ENCODE results near the gene NPIPB8. TPM values are rescaled to one million over a fixed set of nuclear protein-coding genes. Genes with fewer than 3 reads are reported as not detected.
"Not testable (repeated sequence)": the region's sequence is repeated elsewhere in the genome, so short reads cannot be mapped to it uniquely, and the experiment has no call there.

The NPIPB8 gene
- total RNA-seq, result not detected

DNA sequence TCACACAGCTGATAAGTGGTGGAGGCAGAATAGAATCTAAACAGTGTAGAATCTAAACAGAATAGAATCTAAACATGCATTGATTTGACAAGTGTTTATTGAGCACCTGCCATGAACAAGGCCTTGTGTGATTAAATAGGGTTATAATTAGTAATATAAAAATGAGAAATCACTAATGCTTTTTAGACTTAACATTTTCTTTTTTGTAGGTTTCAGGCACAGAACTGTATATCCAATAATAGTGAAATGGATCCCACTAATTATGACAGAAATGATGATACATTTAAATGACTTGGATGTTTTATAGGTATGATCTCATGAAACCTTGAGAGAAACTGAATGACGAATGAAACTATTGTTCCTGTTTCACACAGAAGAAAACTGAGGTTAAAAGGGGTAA, at the start of gene NPIPB8:
NPIPB8 (plus strand) TSS at position 301 of the 400 bp plus-strand sequence. CDS start 296 bp downstream, outside the sequence.
- not testable (repeated sequence) for DNase-seq

DNA sequence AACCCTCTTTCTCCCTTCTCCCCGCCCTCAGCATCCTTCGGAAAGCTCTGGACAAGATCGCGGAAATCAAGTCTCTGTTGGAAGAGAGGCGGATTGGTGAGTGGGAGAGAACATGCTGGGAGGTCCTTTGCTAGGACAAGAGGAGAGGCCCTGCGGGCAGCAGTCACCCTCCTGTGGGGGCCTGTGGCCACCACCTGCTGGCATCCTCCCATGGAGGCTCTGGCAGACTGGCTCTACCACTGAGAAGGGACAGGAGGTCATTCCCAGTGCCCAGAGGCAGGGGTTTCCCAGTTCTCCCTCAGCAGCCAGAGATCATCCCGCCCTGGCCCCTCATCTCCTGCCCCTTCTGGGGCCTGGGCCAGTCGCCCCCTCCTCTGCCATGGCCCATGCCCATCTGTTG, 48.8 kb upstream of the NPIPB8 start:
- no peak for DNase-seq

DNA sequence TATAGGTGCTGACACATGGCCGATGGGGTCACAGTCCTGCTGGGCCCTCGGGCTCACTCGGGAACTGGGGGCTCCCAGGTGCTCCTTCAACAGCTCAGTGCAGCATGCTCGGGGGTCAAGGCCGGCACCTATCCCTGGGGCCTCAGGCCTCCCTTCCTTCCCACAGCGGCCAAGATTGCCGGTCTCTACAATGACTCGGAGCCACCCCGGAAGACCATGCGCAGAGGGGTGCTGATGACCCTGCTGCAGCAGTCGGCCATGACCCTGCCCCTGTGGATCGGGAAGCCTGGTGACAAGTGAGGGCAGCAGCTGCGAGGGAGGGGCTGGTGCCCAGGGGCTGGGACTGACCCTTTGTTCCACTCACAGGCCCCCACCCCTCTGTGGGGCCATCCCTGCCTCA, 47.9 kb upstream of the NPIPB8 start:
- DNase-seq, result no peak

DNA sequence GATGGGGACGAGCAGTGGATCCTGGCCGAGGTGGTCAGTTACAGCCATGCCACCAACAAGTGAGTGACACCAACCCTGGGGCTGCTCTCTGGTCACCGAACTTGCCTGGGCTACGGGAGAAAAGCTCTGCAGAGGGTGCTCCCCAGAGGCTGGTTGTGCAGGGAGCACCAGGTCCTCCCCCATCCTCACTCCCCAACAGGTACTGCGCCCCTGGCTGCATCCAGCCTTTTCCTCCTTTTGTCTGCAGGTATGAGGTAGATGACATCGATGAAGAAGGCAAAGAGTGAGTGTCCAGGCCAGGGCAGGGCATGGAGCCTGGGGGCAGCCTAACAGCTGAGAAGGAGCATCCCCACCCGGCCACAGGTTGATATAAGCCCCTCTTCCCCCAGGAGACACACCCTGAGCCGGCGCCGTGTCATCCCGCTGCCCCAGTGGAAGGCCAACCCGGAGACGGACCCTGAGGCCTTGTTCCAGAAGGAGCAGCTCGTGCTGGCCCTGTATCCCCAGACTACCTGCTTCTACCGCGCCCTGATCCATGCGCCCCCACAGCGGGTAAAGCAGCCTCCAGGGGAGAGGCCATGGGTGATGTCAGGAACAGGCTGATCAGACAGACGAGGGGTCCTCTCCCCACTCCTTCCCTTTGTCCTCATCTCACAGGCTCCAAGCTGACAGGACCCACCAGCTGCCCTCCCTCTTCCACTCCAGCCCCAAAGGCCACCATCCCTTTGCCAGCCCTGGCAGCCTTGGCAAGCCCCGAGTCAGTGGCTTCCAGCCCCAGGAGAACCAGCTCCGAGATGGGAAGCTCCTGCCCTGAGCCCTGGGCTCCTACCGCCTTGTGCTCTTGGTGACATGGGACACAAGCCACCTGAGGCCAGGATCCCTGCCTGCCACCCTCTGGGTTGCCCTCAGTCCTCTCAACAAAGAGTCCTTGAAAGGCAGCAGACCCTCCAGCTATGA, 47.2 kb upstream of the NPIPB8 start:
- DNase-seq, result no peak

DNA sequence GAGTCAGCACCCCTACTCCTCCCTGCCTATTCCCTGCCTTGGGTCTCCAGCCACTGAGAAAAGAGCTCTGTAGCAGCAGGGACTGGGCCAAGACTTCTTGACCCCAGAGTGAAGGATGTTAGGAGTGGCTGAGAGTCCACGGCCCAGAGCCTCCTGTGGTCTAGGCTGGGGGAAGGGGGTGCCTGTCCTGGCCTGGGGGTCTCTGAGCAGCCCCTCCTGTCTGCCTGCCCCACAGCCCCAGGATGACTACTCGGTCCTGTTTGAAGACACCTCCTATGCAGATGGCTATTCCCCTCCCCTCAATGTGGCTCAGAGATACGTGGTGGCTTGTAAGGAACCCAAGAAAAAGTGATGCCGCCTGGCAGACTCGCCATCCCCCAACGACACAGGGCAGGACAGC, 46.5 kb upstream of the NPIPB8 start:
- DNase-seq, result no peak

DNA sequence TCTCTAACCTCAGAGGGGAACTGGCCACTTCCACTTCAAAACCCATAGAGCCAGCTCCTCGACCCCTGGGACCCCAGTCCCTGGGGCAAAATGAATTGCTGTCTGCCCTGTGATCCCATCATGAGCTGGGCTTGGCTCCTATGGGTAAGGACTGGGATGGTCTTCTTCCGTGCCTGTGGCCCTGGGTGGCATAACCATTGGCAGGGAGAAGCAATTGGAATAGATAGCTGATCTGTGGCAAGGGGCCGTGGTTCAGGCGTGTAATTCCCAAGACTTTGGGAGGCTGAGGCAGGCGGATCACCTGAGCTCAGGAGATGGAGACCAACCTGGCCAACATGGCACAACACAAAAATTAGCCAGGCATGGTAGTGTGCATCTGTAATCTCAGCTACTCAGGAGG, 45.4 kb upstream of the NPIPB8 start:
- DNase-seq, result no peak

DNA sequence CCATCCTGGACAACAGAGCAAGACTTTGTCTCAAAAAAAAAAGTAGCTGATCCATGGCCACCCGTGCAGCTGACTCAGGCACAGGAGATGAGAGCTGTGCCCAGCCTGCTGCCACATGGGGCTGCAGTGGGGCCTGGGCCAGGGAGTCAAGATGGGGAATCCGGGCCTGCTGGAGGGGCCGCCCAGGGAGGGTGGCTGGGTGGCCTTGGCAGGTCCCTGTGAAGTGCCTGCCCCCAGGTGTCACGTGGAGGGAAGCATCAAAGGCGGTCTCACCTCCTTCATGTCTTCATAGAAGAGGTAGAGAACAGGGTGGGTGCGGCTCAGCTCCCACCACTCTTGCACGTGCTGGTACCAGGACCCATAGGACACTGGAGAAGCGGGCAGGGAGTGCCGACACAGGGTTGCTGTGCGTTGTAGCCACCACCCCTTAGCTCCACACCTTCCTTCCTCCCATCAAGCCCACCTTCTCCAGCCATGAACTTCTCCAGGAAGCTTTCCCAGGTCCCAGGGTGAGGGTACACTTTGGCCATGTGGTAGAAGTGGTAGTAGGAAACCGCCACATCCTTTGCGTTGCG, 44.8 kb upstream of the NPIPB8 start:
- no peak for DNase-seq

- DNase-seq, result not testable (repeated sequence)
These were observed 42.4 kb upstream of the NPIPB8 start for GRCh38 chr16:28595451-28595850.

- no peak for DNase-seq
These were observed 41.7 kb upstream of the NPIPB8 start for GRCh38 chr16:28596115-28596630.

DNA sequence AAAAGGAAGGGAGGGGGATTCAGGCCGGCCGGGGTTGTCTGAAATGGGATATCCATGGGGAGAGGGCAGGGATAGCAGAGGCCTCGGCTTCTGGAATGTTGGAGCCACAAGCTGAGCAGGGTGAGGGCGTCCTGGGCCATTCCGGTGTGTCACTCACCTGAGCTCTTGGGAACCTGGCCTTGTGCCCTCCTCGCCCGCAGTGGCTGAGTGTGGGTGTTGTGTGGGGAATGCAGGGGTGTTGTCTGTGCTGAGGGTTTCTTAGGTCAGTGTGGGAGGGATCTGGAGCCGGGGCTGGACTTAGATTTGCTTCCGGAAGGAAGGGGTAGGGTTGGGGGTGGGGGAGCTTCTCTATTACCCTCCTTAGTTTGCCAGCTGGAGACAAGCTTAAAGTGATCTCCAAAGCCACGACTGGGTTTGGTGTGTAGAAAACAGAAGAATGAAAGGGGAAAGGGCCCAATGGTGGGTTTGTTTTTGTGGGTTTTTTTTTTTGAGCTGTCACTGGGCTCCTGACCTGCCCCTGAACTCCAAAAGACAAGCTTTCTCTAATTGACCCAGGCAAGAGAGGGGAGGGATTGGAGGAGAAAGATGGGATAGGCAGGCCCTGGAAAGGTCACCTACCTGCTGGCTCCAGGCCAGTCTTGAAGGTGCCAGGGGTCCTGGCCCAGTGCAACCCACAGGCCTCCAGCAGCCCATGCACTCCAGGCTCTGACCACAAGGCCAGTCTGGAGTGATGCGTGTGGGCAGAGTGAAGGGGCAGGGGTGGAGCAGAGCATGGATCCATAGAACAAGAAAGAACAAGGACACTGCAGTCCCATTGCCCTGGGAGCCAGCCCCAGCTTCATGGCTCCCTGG, 40.8 kb upstream of the NPIPB8 start, which contains the start of gene SULT1A2:
SULT1A2 (minus strand) TSS at position 211 of the 852 bp plus-strand sequence. CDS start 1,120 bp downstream, outside the sequence.
- no peak for DNase-seq

GRCh38 chr16:28597692-28598261, 40.1 kb upstream of the NPIPB8 start:
- DNase-seq, result no peak

- DNase-seq, result not testable (repeated sequence)
These were observed 38.2 kb upstream of the NPIPB8 start for GRCh38 chr16:28599377-28600285.

- DNase-seq, result not testable (repeated sequence)
These were observed 36.9 kb upstream of the NPIPB8 start for GRCh38 chr16:28600965-28601364.

GRCh38 chr16:28601589-28601988, 36.3 kb upstream of the NPIPB8 start:
- DNase-seq, result not testable (repeated sequence)

DNA sequence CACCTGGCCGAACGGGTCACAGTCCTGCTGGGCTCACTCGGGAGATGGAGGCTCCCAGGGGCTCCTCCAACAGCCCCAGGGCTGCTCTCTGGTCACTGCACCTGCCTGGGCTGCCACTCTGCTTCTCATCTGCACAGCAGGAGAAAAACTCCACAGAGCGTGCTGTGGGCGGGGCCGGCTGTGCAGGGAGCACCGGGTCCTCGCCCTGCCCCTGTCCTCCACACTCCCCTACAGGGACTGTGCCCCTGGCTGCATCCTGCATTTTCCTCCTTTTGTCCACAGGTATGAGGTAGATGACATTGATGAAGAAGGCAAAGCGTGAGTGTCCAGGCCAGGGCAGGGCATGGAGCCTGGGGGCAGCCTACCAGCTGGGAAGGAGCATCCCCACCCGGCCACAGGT, 35.8 kb upstream of the NPIPB8 start:
- DNase-seq, result not testable (repeated sequence)

- no peak for DNase-seq
These were observed 35.3 kb upstream of the NPIPB8 start for GRCh38 chr16:28602529-28602928.

- DNase-seq, result no peak
These were observed 34.3 kb upstream of the NPIPB8 start for GRCh38 chr16:28603381-28604185.

DNA sequence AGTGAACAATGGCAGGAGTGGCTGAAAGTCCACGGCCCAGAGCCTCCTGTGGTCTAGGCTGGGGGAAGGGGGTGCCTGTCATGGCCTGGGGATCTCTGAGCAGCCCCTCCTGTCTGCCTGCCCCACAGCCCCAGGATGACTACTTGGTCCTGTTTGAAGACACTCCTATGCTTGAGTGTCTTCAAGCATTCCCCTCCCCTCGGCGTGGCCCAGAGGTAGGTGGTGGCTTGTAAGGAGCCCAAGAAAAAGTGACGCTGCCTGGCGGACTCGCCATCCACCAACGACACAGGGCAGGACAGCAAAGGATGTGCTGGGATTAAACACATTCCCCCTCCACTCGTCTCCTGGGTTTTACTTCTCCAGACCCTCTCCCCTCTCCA, 33.7 kb upstream of the NPIPB8 start:
- DNase-seq, result no peak

GRCh38 chr16:28606291-28607115, 31.4 kb upstream of the NPIPB8 start:
- DNase-seq, result no peak

Measured in occipital lobe (tissue), 2 donors.